GM21515 (cell line): ENCODE measurements around the gene CIAO1.
"Not testable (repeated sequence)": the region's sequence is repeated elsewhere in the genome, so short reads cannot be mapped to it uniquely, and the experiment has no call there.

Source experiments
- ATAC-seq: cut with Tn5 transposase; IDR thresholded peaks from one replicate; pipeline ENCODE4 v1.9.1; 2021; ENCODE audit not compliant: unreplicated experiment

CIAO1 gene

GRCh38 chr2:96265840-96266679, at the start of gene CIAO1, which contains the start of gene TMEM127:
CIAO1 (plus strand) TSS chr2:96266225; CDS start chr2:96266351, 126 bp downstream.
TMEM127 (minus strand) TSS chr2:96265997; CDS start chr2:96265381, 616 bp downstream.
- peak; percentile 93 for ATAC-seq

- no peak for ATAC-seq
These were observed 47.4 kb upstream of the CIAO1 start for GRCh38 chr2:96218508-96219131.

- ATAC-seq: not testable (repeated sequence)
These were observed 46.1 kb upstream of the CIAO1 start for GRCh38 chr2:96219959-96220358.

GRCh38 chr2:96221106-96221505, 44.9 kb upstream of the CIAO1 start:
- not testable (repeated sequence) for ATAC-seq

GRCh38 chr2:96225016-96225533, 41.0 kb upstream of the CIAO1 start:
- no peak for ATAC-seq

- no peak for ATAC-seq
These were observed 34.7 kb upstream of the CIAO1 start for GRCh38 chr2:96231316-96231715.

- ATAC-seq: no peak
These were observed 32.6 kb upstream of the CIAO1 start for GRCh38 chr2:96233436-96233835.

- ATAC-seq: peak; percentile 82
These were observed 32.1 kb upstream of the CIAO1 start for GRCh38 chr2:96233880-96234316.

- no peak for ATAC-seq
These were observed 29.1 kb upstream of the CIAO1 start for GRCh38 chr2:96236882-96237281.

GRCh38 chr2:96238266-96238665, 27.8 kb upstream of the CIAO1 start:
- ATAC-seq: no peak

GRCh38 chr2:96239091-96239490, 26.9 kb upstream of the CIAO1 start:
- ATAC-seq: no peak

GRCh38 chr2:96239745-96240264, 26.2 kb upstream of the CIAO1 start:
- ATAC-seq: no peak

GRCh38 chr2:96240341-96241038, 25.5 kb upstream of the CIAO1 start:
- no peak for ATAC-seq

- ATAC-seq: no peak
These were observed 24.8 kb upstream of the CIAO1 start for GRCh38 chr2:96241227-96241626.

- ATAC-seq: peak; percentile 70
These were observed 24.0 kb upstream of the CIAO1 start for GRCh38 chr2:96241900-96242611.

GRCh38 chr2:96243843-96244242, 22.2 kb upstream of the CIAO1 start:
- ATAC-seq: no peak

GRCh38 chr2:96245609-96246390, 20.2 kb upstream of the CIAO1 start:
- no peak for ATAC-seq

- ATAC-seq: no peak
These were observed 19.0 kb upstream of the CIAO1 start for GRCh38 chr2:96247009-96247408.

- no peak for ATAC-seq
These were observed 18.1 kb upstream of the CIAO1 start for GRCh38 chr2:96247896-96248295.

- ATAC-seq: no peak
These were observed 17.4 kb upstream of the CIAO1 start for GRCh38 chr2:96248624-96249023.
